AG04449 (cell line): ENCODE measurements around the gene PTPN6.

Experiments used
- CTCF ChIA-PET: fragments of 350-600 bp; formaldehyde crosslinking; extraction: SDS; loops from one replicate; lab custom pipeline; 2021; ENCODE audit warnings: antibody characterized with exemption; lab: Yijun Ruan, JAX
- POLR2A ChIA-PET: fragments of 400-600, 350-600 bp; formaldehyde crosslinking; extraction: SDS; loops from one replicate; lab custom pipeline; 2020; ENCODE audit warnings: antibody characterized with exemption, inconsistent platforms; lab: Yijun Ruan, JAX
- DNase-seq: peaks from one replicate; pipeline ENCODE4 v3.0.0-alpha.2; 2010; ENCODE audit warnings: low read depth, low spot score
- H3K4me3 ChIP-seq: 2 replicates; pipeline ENCODE4 v1.5.1; 2011; ENCODE audit warnings: low read depth, mild to moderate bottlenecking, control low read depth, low read length
- CTCF ChIP-seq: IDR thresholded peaks from one replicate; pipeline ENCODE4 v1.5.1; 2011; ENCODE audit warnings: mild to moderate bottlenecking, moderate library complexity, low read length, control low read depth, inconsistent platforms; ENCODE audit not compliant: insufficient read depth; ENCODE audit errors: missing control alignments

Gene PTPN6

DNA sequence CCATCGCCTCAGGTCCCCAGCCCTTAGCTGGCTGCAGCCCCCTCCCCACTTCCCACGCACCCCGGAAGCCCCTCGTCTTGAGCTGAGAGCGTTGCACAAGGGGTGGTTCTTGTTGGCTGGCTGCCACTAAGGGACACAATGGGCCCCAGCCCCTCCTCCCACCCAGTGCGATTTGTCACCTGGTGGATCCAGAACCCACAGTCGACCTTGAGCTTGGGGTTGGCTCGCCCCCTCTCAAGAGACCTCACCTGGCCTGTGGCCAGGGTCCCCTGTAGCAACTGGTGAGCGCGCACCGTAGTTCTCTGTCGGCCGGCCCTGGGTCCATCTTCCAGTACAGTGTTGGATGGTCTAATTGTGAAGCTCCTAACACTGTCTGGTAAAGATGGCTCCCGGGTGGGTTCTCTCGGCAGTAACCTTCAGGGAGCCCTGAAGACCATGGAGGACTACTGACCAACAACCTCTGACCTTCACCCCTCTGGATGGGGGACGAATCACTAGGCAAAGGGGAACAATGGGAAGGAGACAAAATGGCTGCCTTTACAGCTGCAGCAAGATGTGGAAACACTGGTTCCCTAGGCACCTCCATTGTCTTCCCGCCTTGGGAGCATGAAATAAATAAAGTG lies 12.7 kb downstream of the PTPN6 start:
- H3K4me3 ChIP-seq, result no peak overlapping the region
- ChIA-PET CTCF (interaction anchor here (0.6 to 13.5 kb wide), 28 partner anchors 9 to 181 kb away, joined by 3 to 226 read pairs (median 6); partner anchors contain the start of genes ATN1, C12orf57, C1RL and LPCAT3), POLR2A (interaction anchor here (0.9 to 1.1 kb wide), 2 partner anchors 20 to 91 kb away, joined by 3 to 6 read pairs; partner anchors contain the start of genes C12orf57, RNU7-1 and SPSB2)
- TF ChIP-seq CTCF, result no peak
- DNase-seq, result no peak

- CTCF ChIA-PET, result interaction anchor here (0.6 to 13.5 kb wide), 36 partner anchors 8 to 346 kb away, joined by 3 to 226 read pairs (median 4); partner anchors contain the start of genes ATN1, C12orf57, LPCAT3 and LRRC23
- no peak for DNase-seq
- POLR2A ChIA-PET, result interaction anchor here (0.9 to 1.3 kb wide), 3 partner anchors 20 to 91 kb away, joined by 3 to 8 read pairs (median 6); partner anchors contain the start of genes C12orf57, RNU7-1 and SPSB2
- H3K4me3 ChIP-seq, result no peak overlapping the region
- no peak for TF ChIP-seq CTCF
These were observed 13.5 kb downstream of the PTPN6 start for GRCh38 chr12:6964605-6965025.

GRCh38 chr12:6965026-6965661 lies 14.0 kb downstream of the PTPN6 start:
- CTCF ChIA-PET, result interaction anchor here (0.6 to 13.5 kb wide), 35 partner anchors 8 to 347 kb away, joined by 3 to 226 read pairs (median 5); partner anchors contain the start of genes ATN1, C12orf57, LPCAT3 and LRRC23
- H3K4me3 ChIP-seq, result no peak overlapping the region
- no peak for DNase-seq
- POLR2A ChIA-PET, result interaction anchor here (1.3 kb wide), 1 partner anchor 21 kb away, joined by 8 read pairs; the partner anchor contains the start of genes C12orf57 and RNU7-1
- peak; percentile 93 for TF ChIP-seq CTCF

- CTCF ChIA-PET, result interaction anchor here (0.9 to 13.5 kb wide), 17 partner anchors 9 to 178 kb away, joined by 3 to 226 read pairs (median 5); partner anchors contain the start of genes ATN1, C12orf57, C1R and PTPN6
- no peak for TF ChIP-seq CTCF
These were observed 14.6 kb downstream of the PTPN6 start for GRCh38 chr12:6965714-6966113.

DNA sequence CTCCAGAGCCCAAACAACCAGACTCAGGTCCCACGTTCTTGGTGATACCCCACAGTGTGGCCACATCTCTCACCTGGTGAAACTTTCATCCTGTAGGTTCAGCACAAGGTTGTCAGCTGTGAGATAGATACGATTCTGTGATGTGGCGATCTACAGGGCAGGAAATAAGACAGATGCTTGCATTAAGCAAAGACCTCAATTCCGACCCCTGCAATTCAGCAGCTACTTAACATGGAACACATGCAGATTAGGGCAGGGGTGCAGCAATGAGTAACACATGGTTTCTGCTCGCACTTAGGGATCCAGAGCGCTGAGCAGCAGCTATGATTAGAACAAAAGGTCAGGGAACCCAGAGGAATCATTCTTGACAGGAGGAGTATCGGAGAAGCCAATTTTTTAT lies 15.2 kb downstream of the PTPN6 start:
- no peak for TF ChIP-seq CTCF
- DNase-seq, result no peak
- CTCF ChIA-PET, result interaction anchor here (0.6 to 13.5 kb wide), 19 partner anchors 8 to 177 kb away, joined by 3 to 226 read pairs (median 5); partner anchors contain the start of genes ATN1, C12orf57, C1R and PTPN6
- POLR2A ChIA-PET, result interaction anchor here (0.7 to 1.3 kb wide), 2 partner anchors 23 to 25 kb away, joined by 3 to 4 read pairs; partner anchors contain the start of genes C12orf57 and RNU7-1
- H3K4me3 ChIP-seq, result no peak overlapping the region

More at GRCh38 chr12:6965714-6966113, 14.6 kb downstream of the PTPN6 start:
- POLR2A ChIA-PET, result interaction anchor here (1.3 kb wide), 2 partner anchors 22 to 24 kb away, joined by 3 to 8 read pairs; partner anchors contain the start of genes C12orf57 and RNU7-1
- DNase-seq, result no peak
- no peak overlapping the region for H3K4me3 ChIP-seq
